Germinal center (tissue), 1 donor: ENCODE data around the gene BARHL1.

Experiments
- DNase-seq: peaks from one replicate; pipeline ENCODE4 v3.0.0; 2012; ENCODE audit warnings: mixed read lengths, low spot score

Gene BARHL1

GRCh38 chr9:132587592-132587955 lies 5.2 kb downstream of the BARHL1 start:
- no peak for DNase-seq

GRCh38 chr9:132588098-132588497 lies 5.7 kb downstream of the BARHL1 start:
- DNase-seq: no peak

DNA sequence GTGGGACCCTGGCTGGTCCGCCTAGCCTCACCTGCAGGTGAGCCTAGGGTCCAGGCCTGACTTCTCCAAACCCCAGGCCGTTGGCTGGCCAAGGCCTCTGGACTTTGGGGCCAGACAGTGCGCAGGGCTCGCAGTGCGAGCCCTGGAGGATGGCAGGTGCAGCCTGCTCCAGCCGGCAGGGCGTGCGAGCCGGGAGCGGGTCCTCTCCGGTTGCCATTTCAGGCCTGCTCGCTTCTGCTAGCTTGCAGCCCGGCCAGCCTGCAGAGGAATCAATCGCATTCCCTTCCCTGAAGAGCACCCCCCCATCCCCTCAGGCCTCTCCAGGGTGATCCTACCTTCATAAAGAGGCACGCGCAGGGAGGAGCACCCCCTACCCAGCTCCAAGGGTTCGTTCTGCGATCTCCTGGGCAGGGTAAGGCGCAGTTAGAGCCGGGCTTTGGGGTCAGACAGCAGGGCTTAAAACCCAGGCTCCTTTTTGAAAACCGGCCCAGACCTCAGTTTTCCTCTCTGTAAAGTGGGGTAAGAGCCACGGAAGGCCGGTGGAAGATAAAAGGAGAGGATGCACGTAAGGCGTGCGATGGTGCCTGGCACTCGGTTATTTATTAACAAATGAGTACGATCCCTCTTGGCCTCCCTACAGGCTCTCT lies 6.2 kb downstream of the BARHL1 start:
- DNase-seq: no peak

DNA sequence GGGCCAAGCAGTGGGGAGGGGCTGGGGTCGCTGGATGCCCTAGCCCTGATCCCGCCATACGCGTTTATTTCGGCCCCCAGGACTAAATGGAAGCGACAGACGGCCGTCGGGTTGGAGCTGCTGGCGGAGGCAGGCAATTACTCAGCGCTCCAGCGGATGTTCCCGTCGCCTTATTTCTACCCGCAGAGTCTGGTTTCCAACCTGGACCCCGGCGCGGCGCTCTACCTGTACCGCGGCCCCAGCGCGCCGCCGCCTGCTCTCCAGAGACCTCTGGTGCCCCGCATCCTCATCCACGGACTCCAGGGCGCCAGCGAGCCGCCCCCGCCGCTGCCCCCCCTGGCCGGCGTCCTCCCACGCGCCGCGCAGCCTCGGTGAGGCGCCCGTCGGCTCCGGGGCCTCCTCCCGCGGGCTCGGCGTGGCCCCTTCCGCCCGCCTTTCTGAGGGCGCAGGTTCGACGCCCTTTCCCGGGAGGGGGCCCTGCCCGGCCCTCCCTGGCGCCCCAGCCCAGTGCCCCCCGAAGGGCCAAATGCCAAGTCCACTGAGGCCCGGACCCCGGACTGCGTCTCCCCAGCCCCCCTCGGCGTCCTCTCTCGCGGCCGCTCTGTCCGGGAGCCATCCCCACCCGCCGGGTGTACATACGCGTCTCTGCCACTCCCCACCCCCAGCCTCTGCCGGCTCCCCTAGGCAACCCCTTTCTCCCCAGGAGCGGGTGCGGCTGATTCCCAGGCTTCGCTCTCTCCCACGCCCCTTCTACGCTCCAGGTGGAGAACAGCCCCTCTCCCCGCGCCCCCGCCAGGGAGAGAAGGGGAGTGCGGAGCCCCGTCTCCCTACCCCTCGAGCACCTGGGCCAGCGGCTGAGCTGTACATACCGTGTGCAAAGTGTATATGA lies 7.0 kb downstream of the BARHL1 start:
- DNase-seq: no peak

DNA sequence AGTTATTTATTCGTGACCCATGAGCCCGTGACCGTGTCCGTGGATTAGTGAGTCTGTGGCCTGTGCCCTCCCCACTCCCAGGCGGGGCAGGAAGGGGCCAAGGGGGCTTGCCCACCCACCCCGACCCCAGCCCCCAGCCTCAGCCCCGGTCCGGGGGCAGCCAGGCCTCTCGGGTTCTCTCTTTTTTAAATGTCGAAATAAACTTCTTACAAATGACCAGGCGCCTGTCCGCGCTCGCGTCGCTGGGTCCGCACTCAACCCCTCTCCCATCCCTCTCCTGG lies 7.6 kb downstream of the BARHL1 start:
- no peak for DNase-seq

DNA sequence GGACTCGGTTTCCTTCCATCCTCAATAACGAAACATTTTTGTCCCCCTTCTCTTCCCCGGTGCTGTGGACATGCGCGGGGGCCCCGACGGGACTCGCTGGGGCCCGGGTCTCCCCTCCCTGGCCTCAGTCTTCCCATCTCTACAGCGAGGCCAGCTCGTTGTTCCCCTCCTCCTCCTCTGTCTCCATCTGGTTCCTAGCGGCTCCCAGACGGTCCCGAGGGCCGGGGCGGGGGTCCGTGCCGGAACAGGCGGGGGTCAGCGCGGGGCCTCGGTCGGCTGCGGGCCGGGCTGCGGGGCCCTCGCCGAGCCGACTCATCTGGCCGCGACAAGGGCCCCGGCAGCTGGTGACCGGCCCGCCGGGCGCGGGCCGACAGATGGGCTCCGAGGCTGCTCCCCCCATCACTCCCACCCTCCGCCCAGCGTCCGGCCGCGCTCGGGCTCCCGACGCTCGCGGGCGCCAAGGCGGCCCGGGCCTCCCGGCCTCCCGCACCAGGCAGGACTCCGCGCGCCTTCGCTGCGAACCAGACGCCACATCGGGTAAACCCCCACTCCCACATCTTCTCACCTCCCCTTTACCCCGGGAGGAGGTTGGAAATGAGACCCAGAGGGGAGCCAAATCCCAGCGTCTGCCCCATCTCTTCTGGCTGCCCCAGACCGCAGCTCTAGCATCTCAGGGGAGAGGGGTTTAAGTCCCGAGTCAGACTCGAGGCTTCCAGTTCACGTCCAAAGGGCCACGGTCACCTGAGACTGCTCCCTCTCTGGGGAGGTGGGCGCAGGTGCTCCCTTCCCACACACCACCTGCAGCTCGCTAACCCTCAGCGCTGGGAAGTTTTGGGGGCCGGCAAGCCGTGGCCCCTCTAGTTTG lies 8.1 kb downstream of the BARHL1 start:
- no peak for DNase-seq

DNA sequence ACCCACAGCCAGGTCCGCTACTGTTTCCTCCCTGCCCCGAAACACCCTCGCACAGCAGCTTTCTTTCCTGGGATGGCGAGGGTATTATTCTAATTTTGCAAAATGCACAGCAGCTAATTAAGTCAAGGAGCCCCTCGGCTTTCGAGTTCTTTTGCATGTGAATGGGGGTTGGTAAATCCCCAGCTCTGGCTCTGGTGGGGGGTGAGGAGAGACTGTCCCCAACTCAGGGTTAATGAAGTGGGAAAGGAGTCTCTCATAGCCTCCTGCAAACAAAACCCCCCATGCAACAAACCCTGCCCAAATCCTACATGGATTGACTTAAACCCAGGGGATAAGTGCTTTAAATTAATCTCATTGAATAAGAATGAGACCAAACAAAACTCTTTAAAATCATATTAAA lies 8.8 kb downstream of the BARHL1 start:
- DNase-seq: no peak

DNA sequence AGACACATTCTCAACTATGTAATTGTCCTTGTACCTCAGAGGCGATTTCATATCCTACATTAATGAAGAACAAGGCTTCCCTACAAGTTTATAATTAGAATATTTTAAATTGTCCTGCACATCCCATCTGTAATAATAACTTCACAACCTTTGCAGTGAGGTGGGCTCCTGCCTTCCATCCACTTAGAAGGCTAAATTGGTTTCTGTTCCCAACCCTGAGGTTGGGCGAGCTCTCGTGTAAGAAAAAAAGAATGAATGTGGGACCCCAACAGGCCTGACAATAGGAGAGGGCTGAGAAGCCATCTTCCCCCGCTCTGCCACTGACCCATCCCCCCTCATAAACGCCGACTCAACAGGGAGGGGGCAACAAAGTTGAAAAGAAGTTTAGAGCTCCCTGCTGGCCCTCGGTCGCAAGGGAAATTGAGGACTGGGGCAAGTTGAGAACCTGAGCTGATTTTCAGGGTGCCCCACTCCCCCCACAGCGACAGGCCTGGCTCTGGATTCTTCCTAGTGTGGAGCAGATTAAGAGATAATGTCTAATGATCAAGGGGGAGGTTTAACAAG lies 9.4 kb downstream of the BARHL1 start:
- no peak for DNase-seq

DNA sequence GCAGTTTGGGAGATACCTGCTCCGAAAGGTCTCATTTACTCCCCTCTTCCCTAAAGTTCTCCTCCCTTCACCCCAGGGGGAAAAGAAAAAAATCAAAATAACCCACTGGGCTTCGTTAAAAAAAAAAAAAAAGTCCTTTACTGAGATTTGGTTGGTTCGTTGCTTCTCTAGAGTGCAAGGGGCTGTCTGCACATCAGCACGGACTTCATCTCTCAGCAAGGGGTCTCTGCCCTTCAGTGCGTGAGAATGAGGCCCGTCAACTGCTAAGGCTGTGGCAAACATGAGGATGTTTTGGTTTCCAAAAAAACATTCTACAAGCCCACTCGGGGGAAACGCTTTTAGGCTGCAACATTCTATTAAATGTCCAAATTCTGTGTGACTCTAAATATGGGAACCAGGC lies 10.0 kb downstream of the BARHL1 start:
- DNase-seq: no peak

DNA sequence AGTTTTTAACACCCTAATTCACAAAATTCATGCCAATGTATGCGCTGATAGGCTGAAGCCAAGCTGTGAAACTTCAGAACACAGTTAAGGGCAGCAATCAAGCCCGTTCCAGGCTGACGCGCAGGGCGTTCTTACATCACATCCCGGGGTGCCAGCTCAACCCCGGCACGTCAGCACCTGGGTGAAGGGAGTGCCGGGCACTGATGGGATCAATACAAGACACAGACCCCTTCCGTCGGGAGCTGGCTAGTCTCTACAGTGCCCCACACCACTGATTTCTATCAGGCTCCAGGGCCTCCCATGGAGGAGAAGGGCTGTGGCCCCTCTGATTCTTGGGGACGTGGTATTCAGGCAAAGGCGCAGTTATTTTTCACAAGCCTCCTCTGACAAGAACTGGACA lies 12.0 kb downstream of the BARHL1 start:
- no peak for DNase-seq

GRCh38 chr9:132595319-132595718 lies 12.9 kb downstream of the BARHL1 start:
- DNase-seq: no peak

DNA sequence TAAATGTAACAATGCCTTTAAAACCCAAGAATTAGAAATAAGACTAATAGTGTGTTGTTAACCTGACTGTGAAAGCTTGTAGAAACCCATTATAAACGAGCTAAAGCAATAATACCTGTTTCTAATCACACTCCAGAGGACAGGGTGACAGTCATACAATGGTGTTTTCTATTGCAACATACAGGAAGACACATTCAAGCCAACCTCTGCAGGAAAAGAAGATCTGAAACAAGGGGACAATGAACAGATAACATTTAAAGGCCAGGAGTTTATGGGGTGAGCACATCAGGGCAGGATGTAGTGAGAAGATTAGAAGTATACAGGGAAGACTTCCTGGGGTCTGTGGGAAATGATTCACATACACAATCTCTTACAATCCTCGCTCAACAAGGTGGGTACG lies 13.8 kb downstream of the BARHL1 start:
- no peak for DNase-seq

DNA sequence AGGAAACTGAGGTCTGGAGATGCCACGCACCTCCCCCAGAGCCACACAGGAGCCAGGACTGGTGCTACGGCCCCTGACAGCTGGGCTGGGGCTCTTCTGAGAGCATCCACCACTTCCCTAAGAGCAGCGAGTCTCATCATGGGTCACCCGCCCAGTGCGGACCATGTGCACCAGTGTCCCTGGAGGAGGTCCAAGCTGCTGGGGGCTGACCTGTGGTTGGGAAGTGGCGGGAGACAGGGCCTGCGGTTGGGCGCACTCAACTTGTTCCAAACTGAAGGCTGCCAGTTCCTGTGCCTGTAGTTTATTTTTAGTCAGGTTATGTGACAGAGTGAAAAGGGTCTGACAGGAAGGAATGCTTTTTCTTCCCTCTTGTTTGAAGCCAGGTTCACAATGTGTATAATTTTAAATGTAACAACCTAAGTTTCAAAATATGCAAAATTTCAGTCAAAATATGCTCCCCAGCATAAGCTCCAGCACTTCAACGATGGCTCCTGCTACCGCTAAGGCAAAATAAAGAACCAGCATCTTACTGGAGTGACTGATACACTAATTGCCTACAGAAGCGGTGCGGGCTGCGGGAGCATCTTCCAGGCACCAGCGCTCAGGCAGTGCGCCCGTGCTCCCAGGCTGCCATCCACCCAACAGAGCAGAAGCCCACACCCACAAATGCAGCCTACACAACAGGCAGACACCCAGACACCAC lies 14.8 kb downstream of the BARHL1 start:
- no peak for DNase-seq

DNA sequence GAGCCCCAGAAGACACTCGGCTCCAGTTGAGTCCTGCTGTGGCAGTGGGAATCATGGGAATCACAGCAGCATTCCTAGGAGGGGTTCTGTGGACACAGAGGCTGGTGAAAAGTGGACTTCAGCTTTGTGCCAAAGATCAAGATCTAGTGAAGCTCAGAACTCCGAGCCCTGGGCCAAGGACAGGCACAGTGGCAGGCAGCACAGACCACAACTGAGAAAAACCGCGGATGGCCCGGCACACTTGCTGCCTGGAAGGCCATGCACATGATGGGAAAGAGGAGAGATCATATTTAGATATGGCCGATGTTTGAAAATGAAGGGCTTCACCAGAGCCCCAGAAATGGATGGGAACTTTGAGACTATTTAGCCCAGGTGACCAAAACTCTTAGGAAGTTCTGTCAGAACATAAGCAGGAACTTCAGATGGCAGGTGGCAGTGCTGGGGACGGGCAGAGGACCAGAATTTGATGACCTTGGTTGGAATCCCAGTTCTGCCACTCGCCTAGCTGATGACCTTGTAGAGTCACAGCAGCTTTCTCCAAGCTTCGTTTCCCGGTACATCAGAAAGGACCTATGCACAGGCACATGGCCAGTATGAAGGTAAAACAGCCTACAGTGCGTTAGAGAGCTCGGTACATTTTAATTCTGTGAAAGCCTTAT lies 18.0 kb downstream of the BARHL1 start:
- no peak for DNase-seq

DNA sequence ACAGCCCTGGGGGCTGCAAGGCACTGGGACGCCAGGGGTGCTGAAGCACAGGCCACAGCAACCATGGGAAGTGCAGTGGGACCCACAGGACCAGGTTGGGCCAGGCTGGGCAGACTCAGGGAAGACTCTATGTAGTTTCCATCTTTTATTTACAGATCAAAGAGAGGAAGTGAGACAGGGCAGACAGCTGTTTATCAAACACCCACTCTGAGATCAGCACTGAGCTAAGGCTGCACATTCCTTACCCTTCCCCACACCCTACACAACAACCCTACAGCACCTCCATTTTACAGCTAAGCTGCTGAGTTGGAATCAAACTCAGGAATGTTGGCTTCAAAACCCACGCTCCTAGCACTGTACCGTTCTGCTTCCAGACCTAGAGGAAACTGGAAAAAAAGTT lies 19.8 kb downstream of the BARHL1 start:
- no peak for DNase-seq

GRCh38 chr9:132605387-132605786 lies 23.0 kb downstream of the BARHL1 start:
- DNase-seq: no peak

DNA sequence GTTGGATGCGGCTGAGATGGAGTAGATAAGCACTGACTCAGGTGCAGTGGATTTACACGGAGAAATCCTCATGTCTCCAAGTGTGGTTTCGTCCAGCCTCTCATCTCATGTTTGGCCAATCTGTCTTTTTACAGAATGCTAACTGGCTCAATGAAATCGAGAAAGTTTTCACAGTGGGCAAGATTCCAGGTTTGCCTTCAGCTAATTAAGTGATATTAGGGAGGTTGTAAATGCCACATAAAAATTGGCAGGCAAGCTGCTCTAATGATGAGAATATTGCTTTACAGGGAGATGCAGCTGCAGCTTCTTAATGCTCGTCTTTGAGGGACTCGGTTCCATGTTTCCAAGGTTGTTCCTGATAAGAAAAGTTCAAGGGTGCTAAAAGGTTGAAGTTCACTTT lies 23.7 kb downstream of the BARHL1 start:
- DNase-seq: no peak

GRCh38 chr9:132609184-132609583 lies 26.8 kb downstream of the BARHL1 start:
- no peak for DNase-seq

DNA sequence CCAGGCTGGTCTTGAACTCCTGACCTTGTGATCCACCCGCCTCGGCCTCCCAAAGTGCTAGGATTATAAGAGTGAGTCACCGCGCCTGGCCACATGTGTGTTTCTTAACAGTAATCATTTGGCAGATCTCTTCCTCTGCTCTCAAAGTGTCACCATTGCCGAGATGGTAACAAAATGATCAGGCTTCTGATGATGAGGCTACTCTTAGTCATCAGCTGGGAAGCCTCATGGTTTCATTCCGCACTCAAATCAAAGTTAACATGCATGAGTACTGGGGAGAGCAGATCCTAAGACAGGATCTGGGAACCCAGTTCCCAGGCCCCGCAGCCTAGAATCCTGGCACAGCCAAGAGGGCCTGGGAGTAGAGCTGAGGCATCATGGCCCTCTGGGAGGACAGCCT lies 27.4 kb downstream of the BARHL1 start:
- no peak for DNase-seq

DNA sequence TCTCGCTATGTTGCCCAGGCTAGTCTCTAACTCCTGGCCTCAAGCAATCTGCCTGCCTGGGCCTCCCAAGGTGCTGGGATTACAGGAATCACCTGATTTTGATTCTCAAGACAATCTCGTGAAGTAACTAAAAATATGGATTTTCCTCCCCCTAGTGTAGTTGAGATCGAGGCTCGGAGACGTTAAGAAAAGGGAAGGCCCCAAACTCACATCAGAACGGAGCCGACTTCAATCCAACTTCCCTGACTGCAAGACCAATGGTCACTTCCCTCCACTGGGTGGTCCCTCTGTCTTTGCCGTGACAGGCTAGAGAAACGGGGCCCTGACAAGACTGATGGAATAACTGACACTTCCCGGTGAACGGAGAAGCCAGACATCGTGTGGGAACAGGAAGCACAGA lies 28.3 kb downstream of the BARHL1 start:
- DNase-seq: no peak

DNA sequence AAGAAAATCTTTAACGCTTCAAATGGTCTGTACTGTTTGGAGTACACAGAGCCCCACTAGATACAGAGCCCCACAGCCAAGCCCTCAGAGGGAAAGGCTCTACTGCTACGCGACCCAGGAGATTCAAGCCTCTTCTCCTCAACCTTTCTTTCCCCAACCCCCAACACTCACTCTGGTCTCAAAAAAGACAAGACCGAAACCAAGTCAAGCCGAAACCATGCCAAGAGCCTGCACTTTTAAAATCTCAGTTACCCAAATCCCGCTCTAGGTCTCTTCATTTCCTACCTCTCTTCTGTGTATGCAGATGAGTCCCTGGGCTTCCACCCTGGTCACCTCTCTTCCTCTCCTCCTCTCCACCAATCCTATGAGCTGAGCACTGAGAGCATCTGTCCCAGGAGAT lies 31.9 kb downstream of the BARHL1 start:
- no peak for DNase-seq

DNA sequence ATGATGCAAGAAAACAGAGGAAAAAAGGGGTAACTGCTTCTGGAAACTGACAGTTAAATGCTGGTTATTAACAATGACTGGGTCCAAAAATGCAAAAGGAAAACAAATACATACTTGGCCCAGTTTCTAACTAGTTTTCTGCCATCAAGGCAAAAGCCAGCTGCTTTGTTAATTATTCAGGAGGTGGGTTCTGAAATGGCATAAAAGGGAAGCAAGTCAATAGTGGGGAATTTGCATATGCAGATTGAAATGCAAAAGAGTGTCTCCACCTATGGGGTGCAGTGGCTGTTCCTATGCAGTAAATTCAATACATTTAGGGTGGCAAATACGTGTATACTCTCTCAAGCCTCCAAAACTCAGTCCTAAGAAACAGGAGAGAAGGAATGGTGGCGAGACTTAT lies 33.4 kb downstream of the BARHL1 start:
- DNase-seq: no peak
